ENCODE data around the gene SLC27A6. TPM values are rescaled to one million over a fixed set of nuclear protein-coding genes. Genes with fewer than 3 reads are reported as not detected.

The SLC27A6 gene
- polyA plus RNA-seq, 1 experiment, result 0.04 TPM

DNA sequence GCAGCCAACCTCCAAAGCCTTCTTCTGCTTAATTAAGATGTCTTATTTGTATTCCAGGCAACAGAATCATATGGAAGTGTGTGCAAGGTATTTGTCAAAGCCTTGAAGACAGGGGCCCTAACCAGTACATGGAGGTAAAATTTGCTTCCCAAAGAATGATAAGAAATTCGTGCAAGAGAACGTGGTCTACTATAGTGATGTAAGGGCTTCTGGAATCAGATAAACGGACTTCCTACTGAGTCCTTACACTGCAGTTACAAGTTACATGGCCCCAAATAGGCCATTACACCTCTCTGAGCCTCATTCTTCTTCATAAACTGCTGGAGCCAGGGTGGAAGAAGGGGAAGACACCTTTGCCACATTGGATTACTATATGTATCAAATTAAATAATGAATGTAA lies 113.4 kb downstream of the SLC27A6 start:
- no peak overlapping the region for H3K4me3 ChIP-seq (ENCODE audit: low read depth, low read length)
- no peak overlapping the region for H3K27ac ChIP-seq (ENCODE audit: low read depth, low read length)
- CTCF ChIA-PET, result no interaction called here
- H3K9me3 ChIP-seq (ENCODE audit: control insufficient read depth, insufficient read depth, low read length), result no peaks in the 10 kb centered on the region
- no peak for TF ChIP-seq CTCF (IDR thresholded peaks at IDR 0.05; ENCODE audit: low read depth, low read length)
- POLR2A ChIA-PET, result no interaction called here
- no peaks in the 10 kb centered on the region for H3K27me3 ChIP-seq (ENCODE audit: control insufficient read depth, insufficient read depth, low read length)
- DNase-seq (ENCODE audit: low read depth, low spot score), result no peak

- ChIA-PET POLR2A (no interaction called here), CTCF (no interaction called here)
- Histone ChIP-seq H3K4me3 (ENCODE audit: low read depth, low read length) (no peak overlapping the region), H3K9me3 (ENCODE audit: control insufficient read depth, insufficient read depth, low read length) (no peaks in the 10 kb centered on the region), H3K27ac (ENCODE audit: low read depth, low read length) (no peak overlapping the region), H3K27me3 (ENCODE audit: control insufficient read depth, insufficient read depth, low read length) (no peaks in the 10 kb centered on the region)
- DNase-seq (ENCODE audit: low read depth, low spot score), result no peak
- no peak for TF ChIP-seq CTCF (IDR thresholded peaks at IDR 0.05; ENCODE audit: low read depth, low read length)
Measured at GRCh38 chr5:129079496-129079895, 114.2 kb downstream of the SLC27A6 start.

DNA sequence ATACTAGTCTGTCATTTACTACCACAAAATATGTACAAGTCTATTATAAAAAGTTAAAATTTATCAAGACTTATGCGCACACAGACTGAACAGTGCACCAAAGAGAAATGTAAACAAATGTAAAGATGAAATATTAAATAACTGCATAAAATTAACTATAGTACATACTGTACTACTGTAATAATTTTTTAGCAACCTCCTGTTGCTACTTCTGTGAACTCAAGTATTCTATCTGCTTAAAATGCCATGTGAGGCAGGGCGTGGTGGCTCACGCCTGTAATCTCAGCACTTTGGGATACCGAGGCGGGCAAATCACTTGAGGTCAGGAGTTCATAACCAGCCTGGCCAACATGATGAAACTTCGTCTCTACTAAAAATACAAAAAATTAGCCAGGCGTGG lies 115.5 kb downstream of the SLC27A6 start:
- Histone ChIP-seq H3K27me3 (ENCODE audit: control insufficient read depth, insufficient read depth, low read length) (no peaks in the 10 kb centered on the region), H3K27ac (ENCODE audit: low read depth, low read length) (no peak overlapping the region), H3K4me3 (ENCODE audit: low read depth, low read length) (no peak overlapping the region), H3K9me3 (ENCODE audit: control insufficient read depth, insufficient read depth, low read length) (no peaks in the 10 kb centered on the region)
- DNase-seq (ENCODE audit: low read depth, low spot score), result no peak
- no peak for TF ChIP-seq CTCF (IDR thresholded peaks at IDR 0.05; ENCODE audit: low read depth, low read length)
- ChIA-PET POLR2A (no interaction called here), CTCF (no interaction called here)

GRCh38 chr5:129082225-129083136 lies 117.2 kb downstream of the SLC27A6 start:
- no peak overlapping the region for H3K4me3 ChIP-seq (ENCODE audit: low read depth, low read length)
- POLR2A ChIA-PET, result no interaction called here
- CTCF ChIA-PET, result no interaction called here
- H3K9me3 ChIP-seq (ENCODE audit: control insufficient read depth, insufficient read depth, low read length), result no peaks in the 10 kb centered on the region
- no peak for TF ChIP-seq CTCF (IDR thresholded peaks at IDR 0.05; ENCODE audit: low read depth, low read length)
- H3K27me3 ChIP-seq (ENCODE audit: control insufficient read depth, insufficient read depth, low read length), result peaks cover 4% of the 10 kb centered on the region
- no peak for DNase-seq (ENCODE audit: low read depth, low spot score)
- no peak overlapping the region for H3K27ac ChIP-seq (ENCODE audit: low read depth, low read length)

Other genes starting within 250 kb of the SLC27A6 start
- 22.7 and 28.0 TPM in 2 replicates for gene ISOC1, start 129.3 kb downstream of the SLC27A6 start, polyA plus RNA-seq (2011; rRNA removed)

All from AG04450 (cell line).